HepG2 (cell line): ENCODE results near the gene STX5. TPM values are rescaled to one million over a fixed set of nuclear protein-coding genes. Genes with fewer than 3 reads are reported as not detected.

Experiments
- BRD4 ChIP-seq: sonication (generic); formaldehyde crosslinking; IDR thresholded peaks from 2 replicates; pipeline ENCODE4 v1.4.0; 2020; ENCODE audit warnings: missing genetic modification reagents
- DMAP1 ChIP-seq: IDR thresholded peaks from 2 replicates; pipeline ENCODE4 v1.6.1; 2016
- ETV5 ChIP-seq: IDR thresholded peaks from 2 replicates; pipeline ENCODE4 v1.6.1; 2018; ENCODE audit warnings: missing biosample characterization, missing genetic modification reagents, inconsistent platforms, borderline replicate concordance
- HDAC2 ChIP-seq: sonication (generic); formaldehyde crosslinking; IDR thresholded peaks from 2 replicates; pipeline ENCODE4 v1.4.0; 2020; ENCODE audit warnings: missing genetic modification reagents
- IRX3 ChIP-seq: sonication (generic); formaldehyde crosslinking; IDR thresholded peaks from 2 replicates; pipeline ENCODE4 v1.8.1; 2023; ENCODE audit warnings: mild to moderate bottlenecking, low read depth, missing genetic modification reagents, borderline replicate concordance
- KDM5A ChIP-seq: fragments of 200-600 bp; sonication (generic); IDR thresholded peaks from 2 replicates; pipeline ENCODE4 v1.7.0; 2018; ENCODE audit warnings: antibody characterized with exemption, mild to moderate bottlenecking, low read length, borderline replicate concordance
- KDM6A ChIP-seq: IDR thresholded peaks from 2 replicates; pipeline ENCODE4 v1.6.1; 2016; ENCODE audit warnings: low read depth
- MAFG ChIP-seq: sonication (generic); formaldehyde crosslinking; IDR thresholded peaks from 2 replicates; pipeline ENCODE4 v1.5.1; 2020; ENCODE audit warnings: mild to moderate bottlenecking, missing genetic modification reagents
- MLLT10 ChIP-seq: sonication (generic); formaldehyde crosslinking; IDR thresholded peaks from 2 replicates; pipeline ENCODE4 v1.4.0; 2020; ENCODE audit warnings: missing genetic modification reagents
- NAIF1 ChIP-seq: sonication (generic); formaldehyde crosslinking; IDR thresholded peaks from 2 replicates; pipeline ENCODE4 v1.5.0; 2020; ENCODE audit warnings: mild to moderate bottlenecking, missing genetic modification reagents, borderline replicate concordance
- NCOA5 ChIP-seq: sonication (generic); formaldehyde crosslinking; IDR thresholded peaks from 2 replicates; pipeline ENCODE4 v1.4.0; 2020; ENCODE audit warnings: missing genetic modification reagents
- PAF1 ChIP-seq: IDR thresholded peaks from 2 replicates; pipeline ENCODE4 v1.6.1; 2016; ENCODE audit warnings: missing genetic modification reagents, missing compliant biosample characterization
- PHF20 ChIP-seq: sonication (generic); formaldehyde crosslinking; IDR thresholded peaks from 2 replicates; pipeline ENCODE4 v1.5.0; 2020; ENCODE audit warnings: mild to moderate bottlenecking, missing genetic modification reagents
- PITX1 ChIP-seq: sonication (generic); formaldehyde crosslinking; IDR thresholded peaks from 2 replicates; pipeline ENCODE4 v1.5.1; 2020; ENCODE audit warnings: mild to moderate bottlenecking, missing genetic modification reagents
- POGZ ChIP-seq: sonication (generic); formaldehyde crosslinking; IDR thresholded peaks from 2 replicates; pipeline ENCODE4 v1.4.0; 2020; ENCODE audit warnings: mild to moderate bottlenecking, missing genetic modification reagents
- SAFB2 ChIP-seq: sonication (generic); formaldehyde crosslinking; IDR thresholded peaks from 2 replicates; pipeline ENCODE4 v1.5.1; 2020; ENCODE audit warnings: missing genetic modification reagents, low read depth, mild to moderate bottlenecking, borderline replicate concordance
- TCF7L2 ChIP-seq: IDR thresholded peaks from 2 replicates; pipeline ENCODE4 v1.6.1; 2011; ENCODE audit warnings: mild to moderate bottlenecking, low read depth, low read length, moderate library complexity
- ZBTB7A ChIP-seq: sonication (generic); formaldehyde crosslinking; IDR thresholded peaks from 2 replicates; pipeline ENCODE4 v1.8.0; 2022; ENCODE audit warnings: mild to moderate bottlenecking, missing genetic modification reagents
- ZFP36L1 ChIP-seq: sonication (generic); formaldehyde crosslinking; IDR thresholded peaks from 2 replicates; pipeline ENCODE4 v1.8.0; 2022; ENCODE audit warnings: mild to moderate bottlenecking, missing genetic modification reagents, moderate library complexity
- ZNF224 ChIP-seq: sonication (generic); formaldehyde crosslinking; IDR thresholded peaks from 2 replicates; pipeline ENCODE4 v1.5.0; 2020; ENCODE audit warnings: mild to moderate bottlenecking, missing genetic modification reagents
- ZNF747 ChIP-seq: sonication (generic); formaldehyde crosslinking; IDR thresholded peaks from 2 replicates; pipeline ENCODE4 v1.8.1; 2023; ENCODE audit warnings: missing genetic modification reagents, mild to moderate bottlenecking, borderline replicate concordance
- ZNF772 ChIP-seq: sonication (generic); formaldehyde crosslinking; IDR thresholded peaks from 2 replicates; pipeline ENCODE4 v1.5.0; 2020; ENCODE audit warnings: mild to moderate bottlenecking, missing genetic modification reagents
- ZNF878 ChIP-seq: sonication (generic); formaldehyde crosslinking; IDR thresholded peaks from 2 replicates; pipeline ENCODE4 v1.8.1; 2023; ENCODE audit warnings: mild to moderate bottlenecking, missing genetic modification reagents, moderate library complexity
- polyA plus RNA-seq, 8 experiments: library from polyadenylated mRNA; depleted of rRNA in 3 of 8; stranded (reverse) in 7 of 8; unstranded in 1 of 8; fragments of >200 nt; fragmentation: Illumina TruSeq in 4 of 8; extraction: Trizol in 4 of 8; gene quantifications; 2 replicates each; pipeline versions ENCODE4 v1.2.1 to v1.2.3, GENCODE V29; 2011 to 2016; ENCODE audit warnings: low read depth in 4 of 8, missing spikeins in 1 of 8, mixed read lengths in 1 of 8; ENCODE audit not compliant: insufficient read depth in 1 of 8
- total RNA-seq, 5 experiments: library from RNA; depleted of rRNA; stranded (reverse); fragments of >200 nt; fragmentation: Illumina TruSeq; extraction: Trizol; gene quantifications; 2 replicates each; pipeline ENCODE4 v1.2.3, GENCODE V29; 2016; ENCODE audit warnings: low read depth in 1 of 5
- TF ChIP-seq, protein P1 (sequence below): sonication (generic); formaldehyde crosslinking; conservative IDR thresholded peaks from 2 replicates; pipeline ENCODE4 v1.8.0; 2022; ENCODE audit warnings: mild to moderate bottlenecking, moderate library complexity, missing genetic modification reagents
- TF ChIP-seq, protein P2 (sequence below): sonication (generic); formaldehyde crosslinking; IDR thresholded peaks from 2 replicates; pipeline ENCODE4 v1.8.0; 2022; ENCODE audit warnings: mild to moderate bottlenecking, missing genetic modification reagents, borderline replicate concordance
- TF ChIP-seq, protein P3 (sequence below): sonication (generic); formaldehyde crosslinking; IDR thresholded peaks from 2 replicates; pipeline ENCODE4 v1.8.0; 2022; ENCODE audit warnings: low read depth, missing genetic modification reagents

STX5 gene
- total and polyA plus RNA-seq, 2 of the 13 experiments (the other 11 are each of a cell fraction or from before 2014, with no cell fraction given), result 26.9 to 30.0 TPM

DNA sequence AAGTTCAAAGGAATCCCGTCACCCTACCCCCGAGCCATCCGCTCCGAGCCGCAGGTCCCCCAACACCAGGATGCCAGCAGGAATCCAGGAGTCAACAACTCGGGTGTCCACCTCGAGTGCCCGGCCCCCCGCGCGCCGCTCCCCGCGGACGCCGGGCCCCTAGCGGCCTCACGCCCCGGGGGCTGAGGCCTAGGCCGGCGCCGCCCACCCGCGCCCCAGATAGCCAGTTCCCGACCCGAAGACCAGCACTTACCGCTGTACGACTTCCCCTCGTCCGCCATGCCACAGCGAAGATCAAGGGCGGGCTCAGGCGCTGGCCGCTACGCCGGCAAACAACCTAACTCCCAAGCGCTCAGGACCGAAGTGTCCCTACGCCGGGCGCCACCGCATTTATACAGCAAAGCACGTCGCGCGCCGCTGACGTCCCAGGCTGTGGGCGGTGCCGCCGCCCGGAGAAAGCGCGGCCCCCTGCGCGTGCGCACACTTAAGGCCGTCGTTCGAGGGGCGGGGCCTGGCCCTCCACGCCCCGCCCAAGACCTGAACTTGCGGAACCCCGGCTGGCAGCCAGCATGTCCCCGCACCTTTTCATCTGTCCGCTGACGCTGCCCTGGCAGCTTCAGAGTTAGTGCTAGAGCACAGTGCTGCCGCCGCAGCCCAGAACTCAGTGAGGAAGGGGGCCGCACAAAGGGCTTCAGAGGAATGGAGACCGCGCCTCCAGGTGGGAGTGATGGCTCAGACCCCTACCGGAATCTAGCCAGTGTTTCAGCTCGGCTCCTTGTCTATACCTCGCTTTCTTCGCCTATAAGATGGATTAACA, 26.6 kb downstream of the STX5 start, which contains the start of gene NXF1 (continued):
- TF ChIP-seq, protein P1, sequence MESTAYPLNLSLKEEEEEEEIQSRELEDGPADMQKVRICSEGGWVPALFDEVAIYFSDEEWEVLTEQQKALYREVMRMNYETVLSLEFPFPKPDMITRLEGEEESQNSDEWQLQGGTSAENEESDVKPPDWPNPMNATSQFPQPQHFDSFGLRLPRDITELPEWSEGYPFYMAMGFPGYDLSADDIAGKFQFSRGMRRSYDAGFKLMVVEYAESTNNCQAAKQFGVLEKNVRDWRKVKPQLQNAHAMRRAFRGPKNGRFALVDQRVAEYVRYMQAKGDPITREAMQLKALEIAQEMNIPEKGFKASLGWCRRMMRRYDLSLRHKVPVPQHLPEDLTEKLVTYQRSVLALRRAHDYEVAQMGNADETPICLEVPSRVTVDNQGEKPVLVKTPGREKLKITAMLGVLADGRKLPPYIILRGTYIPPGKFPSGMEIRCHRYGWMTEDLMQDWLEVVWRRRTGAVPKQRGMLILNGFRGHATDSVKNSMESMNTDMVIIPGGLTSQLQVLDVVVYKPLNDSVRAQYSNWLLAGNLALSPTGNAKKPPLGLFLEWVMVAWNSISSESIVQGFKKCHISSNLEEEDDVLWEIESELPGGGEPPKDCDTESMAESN (CRISPR knock-in tag), result peak; percentile 67; the same call in 1 of the 2 replicates
- TF ChIP-seq ZNF224 (CRISPR knock-in tag) (0 out of 2 replicates have a peak, but pooled peaks have one; percentile 41), ZBTB7A (CRISPR knock-in tag) (no peak), BRD4 (CRISPR knock-in tag) (peak; percentile 72; the same call in 1 of the 2 replicates), NCOA5 (CRISPR knock-in tag) (no peak), IRX3 (CRISPR knock-in tag) (peak; percentile 63; the same call in 1 of the 2 replicates), ZNF747 (peak; percentile 77; the same call in 1 of the 2 replicates), TCF7L2 (no peak), KDM6A (CRISPR knock-in tag) (peak; percentile 33; the same call in 1 of the 2 replicates), SAFB2 (CRISPR knock-in tag) (peak; percentile 94), NAIF1 (CRISPR knock-in tag) (no peak), DMAP1 (CRISPR knock-in tag) (peak; percentile 82), KDM5A (peak; percentile 29; the same call in 1 of the 2 replicates), ZNF878 (CRISPR knock-in tag) (peak; percentile 46; the same call in 1 of the 2 replicates), HDAC2 (peak; percentile 50; the same call in 1 of the 2 replicates), PAF1 (CRISPR knock-in tag) (peak; percentile 86; the same call in 1 of the 2 replicates), ETV5 (peak; percentile 51; the same call in 1 of the 2 replicates), POGZ (CRISPR knock-in tag) (peak; percentile 88), PITX1 (CRISPR knock-in tag) (peak; percentile 52; the same call in 1 of the 2 replicates), ZFP36L1 (CRISPR knock-in tag) (peak; percentile 82; the same call in 1 of the 2 replicates), PHF20 (CRISPR knock-in tag) (peak; percentile 86), ZNF772 (CRISPR knock-in tag) (peak; percentile 27; the same call in 1 of the 2 replicates), MLLT10 (CRISPR knock-in tag) (no peak), MAFG (CRISPR knock-in tag) (no peak)
- TF ChIP-seq, protein P2, sequence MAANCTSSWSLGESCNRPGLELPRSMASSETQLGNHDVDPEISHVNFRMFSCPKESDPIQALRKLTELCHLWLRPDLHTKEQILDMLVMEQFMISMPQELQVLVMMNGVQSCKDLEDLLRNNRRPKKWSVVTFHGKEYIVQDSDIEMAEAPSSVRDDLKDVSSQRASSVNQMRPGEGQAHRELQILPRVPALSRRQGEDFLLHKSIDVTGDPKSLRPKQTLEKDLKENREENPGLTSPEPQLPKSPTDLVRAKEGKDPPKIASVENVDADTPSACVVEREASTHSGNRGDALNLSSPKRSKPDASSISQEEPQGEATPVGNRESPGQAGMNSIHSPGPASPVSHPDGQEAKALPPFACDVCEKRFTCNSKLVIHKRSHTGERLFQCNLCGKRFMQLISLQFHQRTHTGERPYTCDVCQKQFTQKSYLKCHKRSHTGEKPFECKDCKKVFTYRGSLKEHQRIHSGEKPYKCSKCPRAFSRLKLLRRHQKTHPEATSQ (CRISPR knock-in tag), result peak; percentile 97; the same call in 1 of the 2 replicates
- TF ChIP-seq, protein P3, sequence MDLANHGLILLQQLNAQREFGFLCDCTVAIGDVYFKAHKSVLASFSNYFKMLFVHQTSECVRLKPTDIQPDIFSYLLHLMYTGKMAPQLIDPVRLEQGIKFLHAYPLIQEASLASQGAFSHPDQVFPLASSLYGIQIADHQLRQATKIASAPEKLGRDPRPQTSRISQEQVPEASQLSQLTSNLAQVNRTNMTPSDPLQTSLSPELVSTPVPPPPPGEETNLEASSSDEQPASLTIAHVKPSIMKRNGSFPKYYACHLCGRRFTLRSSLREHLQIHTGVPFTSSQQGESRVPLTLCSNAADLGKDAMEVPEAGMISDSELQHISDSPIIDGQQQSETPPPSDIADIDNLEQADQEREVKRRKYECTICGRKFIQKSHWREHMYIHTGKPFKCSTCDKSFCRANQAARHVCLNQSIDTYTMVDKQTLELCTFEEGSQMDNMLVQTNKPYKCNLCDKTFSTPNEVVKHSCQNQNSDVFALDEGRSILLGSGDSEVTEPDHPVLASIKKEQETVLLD (CRISPR knock-in tag), result no peak
